Loucy (cell line): ENCODE results near the gene ELN.

Experiments used
- CTCF ChIP-seq: fragments of 200-600 bp; sonication (generic); conservative IDR thresholded peaks from 2 replicates; pipeline ENCODE4 v1.5.1; 2014; ENCODE audit warnings: mild to moderate bottlenecking, antibody characterized with exemption, low read length
- EZH2phosphoT487 ChIP-seq: fragments of 200-600 bp; IDR thresholded peaks from 2 replicates; pipeline ENCODE4 v1.6.1; 2018; ENCODE audit warnings: antibody characterized with exemption, mild to moderate bottlenecking, moderate library complexity, borderline replicate concordance

GRCh38 chr7:74115326-74115725, 87.4 kb downstream of the ELN start:
- peak; percentile 33 for TF ChIP-seq CTCF
- no peak for TF ChIP-seq EZH2phosphoT487
